Measurements from ENCODE around the gene RGS7BP. TPM values are rescaled to one million over a fixed set of nuclear protein-coding genes. Genes with fewer than 3 reads are reported as not detected.

Gene RGS7BP
- total RNA-seq, 1 experiment from 2014 or later = not detected

GRCh38 chr5:64566310-64566916, 60.6 kb downstream of the RGS7BP start:
- BruUV-seq (replicated peaks) = no TSS peak
- in situ Hi-C loops (cut with HindIII; ENCODE audit: low pct_unique_long_range_greater_than_20kb, low sequenced_read_pairs) (no loop called here), intact Hi-C loops (cut with micrococcal nuclease; ENCODE audit: unreplicated experiment) (no loop called here)
- Histone ChIP-seq H3K4me3 (ENCODE audit: low read depth in 2 of 2, low read length in 2 of 2) (no peak overlapping the region), H3K4me1 (ENCODE audit: control insufficient read depth, insufficient read depth, low read length) (no peaks in the 10 kb centered on the region), H3K9me3 (ENCODE audit: control insufficient read depth, insufficient read depth, low read depth, low read length) (no peaks in the 10 kb centered on the region), H3K27me3 (ENCODE audit: control insufficient read depth, insufficient read depth, low read length) (no peaks in the 10 kb centered on the region; the same call in 1 of the 2 replicates), H3K27ac (ENCODE audit: low read length) (no peak overlapping the region), H3K36me3 (ENCODE audit: control insufficient read depth, insufficient read depth, low read length) (no peaks in the 10 kb centered on the region)
- ATAC-seq (no peak), DNase-seq (ENCODE audit: low read depth, low spot score) (no peak)
- TF ChIP-seq TCF7L2 (IDR thresholded peaks at IDR 0.05; ENCODE audit: low read depth, low read length) (no peak), SIN3A (IDR thresholded peaks at IDR 0.05; ENCODE audit: borderline replicate concordance, insufficient read depth, low read depth, low read length) (no peak)
- ChIA-PET POLR2A (no interaction called here), CTCF (no interaction called here)

DNA sequence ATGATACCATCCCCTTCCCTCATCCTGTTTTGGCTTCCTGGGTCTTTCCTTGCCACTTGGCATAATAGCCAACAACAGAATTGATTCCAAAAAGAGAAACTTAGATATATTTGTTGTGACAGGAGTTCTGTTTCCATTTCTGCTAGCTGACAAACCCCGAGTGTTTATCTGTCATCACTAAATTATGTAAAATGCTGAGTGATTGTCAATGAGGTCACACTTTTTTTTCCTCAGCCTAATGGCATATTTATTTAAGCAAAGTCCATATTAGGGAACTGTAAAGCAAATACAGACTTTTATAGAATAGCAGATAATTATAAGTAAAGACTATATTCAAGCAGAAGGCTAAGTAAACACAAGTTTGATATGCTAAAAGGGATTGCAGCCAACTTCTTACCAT, 64.0 kb downstream of the RGS7BP start:
- Histone ChIP-seq H3K36me3 (ENCODE audit: control insufficient read depth, insufficient read depth, low read length) (no peaks in the 10 kb centered on the region), H3K27ac (ENCODE audit: low read length) (no peak overlapping the region), H3K9me3 (ENCODE audit: control insufficient read depth, insufficient read depth, low read depth, low read length) (no peaks in the 10 kb centered on the region), H3K4me3 (ENCODE audit: low read depth in 2 of 2, low read length in 2 of 2) (no peak overlapping the region), H3K4me1 (ENCODE audit: control insufficient read depth, insufficient read depth, low read length) (no peaks in the 10 kb centered on the region), H3K27me3 (ENCODE audit: control insufficient read depth, insufficient read depth, low read length) (no peaks in the 10 kb centered on the region; the same call in 1 of the 2 replicates)
- CTCF ChIA-PET = no interaction called here
- POLR2A ChIA-PET = no interaction called here
- intact Hi-C loops (cut with micrococcal nuclease; ENCODE audit: unreplicated experiment) (no loop called here), in situ Hi-C loops (cut with HindIII; ENCODE audit: low pct_unique_long_range_greater_than_20kb, low sequenced_read_pairs) (no loop called here)
- BruUV-seq (replicated peaks) = no TSS peak
- ATAC-seq = no peak
- TF ChIP-seq SIN3A (IDR thresholded peaks at IDR 0.05; ENCODE audit: borderline replicate concordance, insufficient read depth, low read depth, low read length) (no peak), TCF7L2 (IDR thresholded peaks at IDR 0.05; ENCODE audit: low read depth, low read length) (no peak), REST (IDR thresholded peaks at IDR 0.05; ENCODE audit: insufficient read depth in 1 of 2, low read depth in 2 of 2, low read length in 1 of 2) (no peak), POLR2AphosphoS5 (IDR thresholded peaks at IDR 0.05; ENCODE audit: low read depth, low read length) (no peak)
- TF ChIP-seq, protein P1, sequence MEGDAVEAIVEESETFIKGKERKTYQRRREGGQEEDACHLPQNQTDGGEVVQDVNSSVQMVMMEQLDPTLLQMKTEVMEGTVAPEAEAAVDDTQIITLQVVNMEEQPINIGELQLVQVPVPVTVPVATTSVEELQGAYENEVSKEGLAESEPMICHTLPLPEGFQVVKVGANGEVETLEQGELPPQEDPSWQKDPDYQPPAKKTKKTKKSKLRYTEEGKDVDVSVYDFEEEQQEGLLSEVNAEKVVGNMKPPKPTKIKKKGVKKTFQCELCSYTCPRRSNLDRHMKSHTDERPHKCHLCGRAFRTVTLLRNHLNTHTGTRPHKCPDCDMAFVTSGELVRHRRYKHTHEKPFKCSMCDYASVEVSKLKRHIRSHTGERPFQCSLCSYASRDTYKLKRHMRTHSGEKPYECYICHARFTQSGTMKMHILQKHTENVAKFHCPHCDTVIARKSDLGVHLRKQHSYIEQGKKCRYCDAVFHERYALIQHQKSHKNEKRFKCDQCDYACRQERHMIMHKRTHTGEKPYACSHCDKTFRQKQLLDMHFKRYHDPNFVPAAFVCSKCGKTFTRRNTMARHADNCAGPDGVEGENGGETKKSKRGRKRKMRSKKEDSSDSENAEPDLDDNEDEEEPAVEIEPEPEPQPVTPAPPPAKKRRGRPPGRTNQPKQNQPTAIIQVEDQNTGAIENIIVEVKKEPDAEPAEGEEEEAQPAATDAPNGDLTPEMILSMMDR (IDR thresholded peaks at IDR 0.05) = no peak
- no peak for DNase-seq (ENCODE audit: low read depth, low spot score)

DNA sequence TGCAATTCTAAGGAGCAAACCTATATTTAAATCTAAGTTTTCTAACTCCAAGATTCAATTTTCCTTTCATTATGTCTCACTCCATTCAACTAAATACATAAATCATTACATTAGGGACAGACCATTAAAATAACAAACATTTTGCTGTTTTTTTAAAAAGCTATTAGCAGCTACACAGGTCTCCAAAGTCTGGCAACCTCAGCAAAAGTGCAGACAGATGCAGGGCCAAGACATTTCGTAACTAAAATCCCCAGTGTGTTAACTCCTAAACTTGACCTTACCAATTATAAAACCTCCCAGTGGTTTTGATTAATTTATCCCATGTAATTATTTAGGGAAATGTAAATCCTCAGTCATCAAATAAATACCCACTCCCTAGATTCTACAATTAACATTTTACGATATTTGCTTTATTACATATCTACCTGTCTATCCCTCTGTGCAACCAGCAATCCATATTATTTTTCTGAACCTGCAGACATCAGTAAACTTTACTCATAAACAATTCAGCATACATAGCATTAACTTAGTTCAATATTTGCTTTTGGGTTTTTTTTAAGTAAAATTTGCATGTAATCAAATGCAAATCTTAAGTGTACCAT, 64.7 kb downstream of the RGS7BP start:
- DNase-seq (ENCODE audit: low read depth, low spot score) = no peak
- no TSS peak for BruUV-seq (replicated peaks)
- in situ Hi-C loops (cut with HindIII; ENCODE audit: low pct_unique_long_range_greater_than_20kb, low sequenced_read_pairs) = no loop called here
- Histone ChIP-seq H3K27ac (ENCODE audit: low read length) (no peak overlapping the region), H3K27me3 (ENCODE audit: control insufficient read depth, insufficient read depth, low read length) (no peaks in the 10 kb centered on the region; the same call in 1 of the 2 replicates), H3K36me3 (ENCODE audit: control insufficient read depth, insufficient read depth, low read length) (no peaks in the 10 kb centered on the region), H3K4me3 (ENCODE audit: low read depth in 2 of 2, low read length in 2 of 2) (no peak overlapping the region), H3K4me1 (ENCODE audit: control insufficient read depth, insufficient read depth, low read length) (no peaks in the 10 kb centered on the region), H3K9me3 (ENCODE audit: control insufficient read depth, insufficient read depth, low read depth, low read length) (no peaks in the 10 kb centered on the region)
- ChIA-PET POLR2A (no interaction called here), CTCF (no interaction called here)
- TF ChIP-seq REST (IDR thresholded peaks at IDR 0.05; ENCODE audit: insufficient read depth in 1 of 2, low read depth in 2 of 2, low read length in 1 of 2) (no peak), SIN3A (IDR thresholded peaks at IDR 0.05; ENCODE audit: borderline replicate concordance, insufficient read depth, low read depth, low read length) (no peak), POLR2AphosphoS5 (IDR thresholded peaks at IDR 0.05; ENCODE audit: low read depth, low read length) (no peak), TCF7L2 (IDR thresholded peaks at IDR 0.05; ENCODE audit: low read depth, low read length) (no peak)
- TF ChIP-seq, protein P1 (IDR thresholded peaks at IDR 0.05) = no peak
- ATAC-seq = no peak
- intact Hi-C loops (cut with micrococcal nuclease; ENCODE audit: unreplicated experiment) = no loop called here

Measured in Panc1 (cell line).